GM21528 (cell line): ENCODE data around the gene STING1.
"Not testable (repeated sequence)": the region's sequence is repeated elsewhere in the genome, so short reads cannot be mapped to it uniquely, and the experiment has no call there.

Experiments used
- ATAC-seq: cut with Tn5 transposase; IDR thresholded peaks from one replicate; pipeline ENCODE4 v1.9.1; 2021; ENCODE audit warnings: mild to moderate bottlenecking, moderate library complexity; ENCODE audit not compliant: unreplicated experiment, low FRiP score

Gene STING1

GRCh38 chr5:139443831-139444453, 38.6 kb downstream of the STING1 start:
- no peak for ATAC-seq

GRCh38 chr5:139440416-139440815, 42.1 kb downstream of the STING1 start:
- ATAC-seq, result not testable (repeated sequence)

- ATAC-seq, result peak; percentile 94
These were observed 43.3 kb downstream of the STING1 start, which contains the start of gene DNAJC18 for GRCh38 chr5:139439013-139439903. DNAJC18 (minus strand) TSS chr5:139439525; CDS start chr5:139439445, 80 bp downstream.

- no peak for ATAC-seq
These were observed 43.9 kb downstream of the STING1 start for GRCh38 chr5:139438707-139439012.

GRCh38 chr5:139435676-139436075, 46.9 kb downstream of the STING1 start:
- ATAC-seq, result no peak

GRCh38 chr5:139431706-139432105, 50.9 kb downstream of the STING1 start:
- ATAC-seq, result no peak

- no peak for ATAC-seq
These were observed 52.5 kb downstream of the STING1 start for GRCh38 chr5:139430015-139430414.

GRCh38 chr5:139426203-139426885, 56.2 kb downstream of the STING1 start:
- no peak for ATAC-seq
